ENCODE data around the gene EXOSC10. TPM values are rescaled to one million over a fixed set of nuclear protein-coding genes. Genes with fewer than 3 reads are reported as not detected.

EXOSC10 gene
- total RNA-seq, 1 donor from 2014 or later, result 64.1 TPM

- DNase-seq (ENCODE audit: low read depth), result no peak
- H3K4me3 ChIP-seq (ENCODE audit: low read depth, low read length), result no peak overlapping the region
- H3K27me3 ChIP-seq (ENCODE audit: control insufficient read depth, insufficient read depth, low read length), result no peaks in the 10 kb centered on the region
- no peak for TF ChIP-seq CTCF (IDR thresholded peaks at IDR 0.05; ENCODE audit: insufficient read depth, low read length, poor library complexity, severe bottlenecking)
- peaks cover 4% of the 10 kb centered on the region for H3K36me3 ChIP-seq (ENCODE audit: control insufficient read depth, insufficient read depth, low read length)
Measured at GRCh38 chr1:11126569-11126968, 26.9 kb upstream of the EXOSC10 start.

DNA sequence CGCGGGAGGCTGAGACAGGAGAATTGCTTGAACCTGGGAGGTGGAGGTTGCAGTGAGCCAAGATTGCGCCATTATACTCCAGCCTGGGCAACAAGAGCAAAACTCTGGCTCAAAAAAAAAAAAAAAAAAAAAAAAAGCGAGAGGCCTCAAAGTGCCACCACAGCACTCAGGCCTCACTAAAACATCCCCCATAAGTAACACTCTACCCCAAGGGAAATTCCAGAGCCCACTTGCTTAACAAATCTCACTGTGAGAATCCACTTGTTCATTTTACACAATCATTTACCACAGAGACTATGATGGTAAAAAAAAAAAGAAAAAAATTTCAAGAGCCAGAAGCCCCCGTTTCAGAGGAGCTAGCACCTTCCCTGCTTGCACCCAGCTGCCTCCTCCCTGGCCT, 26.3 kb upstream of the EXOSC10 start:
- Histone ChIP-seq H3K4me3 (ENCODE audit: low read depth, low read length) (no peak overlapping the region), H3K36me3 (ENCODE audit: control insufficient read depth, insufficient read depth, low read length) (peaks cover 6% of the 10 kb centered on the region), H3K27me3 (ENCODE audit: control insufficient read depth, insufficient read depth, low read length) (no peaks in the 10 kb centered on the region)
- DNase-seq (ENCODE audit: low read depth), result no peak
- TF ChIP-seq CTCF (IDR thresholded peaks at IDR 0.05; ENCODE audit: insufficient read depth, low read length, poor library complexity, severe bottlenecking), result no peak

DNA sequence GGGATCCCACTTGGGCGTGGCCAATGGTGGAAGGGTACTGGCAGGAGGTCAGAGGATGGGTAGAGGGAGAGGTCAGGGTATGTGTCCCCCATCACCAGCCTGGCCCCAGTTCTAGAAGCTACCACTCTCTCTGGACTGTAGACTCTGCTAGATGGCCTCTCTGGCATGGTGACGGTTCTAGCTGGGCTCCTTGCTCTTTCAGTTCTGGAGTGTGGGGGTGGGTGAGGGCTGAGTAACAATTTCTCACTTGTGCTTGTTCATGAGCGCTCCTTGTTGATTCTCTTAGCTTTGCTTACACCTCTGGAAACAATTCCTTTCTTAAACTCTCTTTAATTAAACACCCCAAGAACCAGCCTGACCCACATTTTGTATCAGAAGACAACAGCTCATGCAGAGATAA, 25.3 kb upstream of the EXOSC10 start:
- H3K36me3 ChIP-seq (ENCODE audit: control insufficient read depth, insufficient read depth, low read length), result peaks cover 5% of the 10 kb centered on the region

GRCh38 chr1:11116318-11116717, 16.6 kb upstream of the EXOSC10 start:
- TF ChIP-seq CTCF (IDR thresholded peaks at IDR 0.05; ENCODE audit: insufficient read depth, low read length, poor library complexity, severe bottlenecking), result no peak
- H3K36me3 ChIP-seq (ENCODE audit: control insufficient read depth, insufficient read depth, low read length), result peaks cover 4% of the 10 kb centered on the region
- H3K4me3 ChIP-seq (ENCODE audit: low read depth, low read length), result no peak overlapping the region
- no peaks in the 10 kb centered on the region for H3K27me3 ChIP-seq (ENCODE audit: control insufficient read depth, insufficient read depth, low read length)
- no peak for DNase-seq (ENCODE audit: low read depth)

More for the DNA sequence above, 25.3 kb upstream of the EXOSC10 start:
- DNase-seq (ENCODE audit: low read depth), result no peak
- Histone ChIP-seq H3K27me3 (ENCODE audit: control insufficient read depth, insufficient read depth, low read length) (no peaks in the 10 kb centered on the region), H3K4me3 (ENCODE audit: low read depth, low read length) (no peak overlapping the region)
- no peak for TF ChIP-seq CTCF (IDR thresholded peaks at IDR 0.05; ENCODE audit: insufficient read depth, low read length, poor library complexity, severe bottlenecking)

- H3K27me3 ChIP-seq (ENCODE audit: control insufficient read depth, insufficient read depth, low read length), result no peaks in the 10 kb centered on the region
- no peak overlapping the region for H3K4me3 ChIP-seq (ENCODE audit: low read depth, low read length)
- peaks cover 2% of the 10 kb centered on the region for H3K36me3 ChIP-seq (ENCODE audit: control insufficient read depth, insufficient read depth, low read length)
- no peak for DNase-seq (ENCODE audit: low read depth)
- TF ChIP-seq CTCF (IDR thresholded peaks at IDR 0.05; ENCODE audit: insufficient read depth, low read length, poor library complexity, severe bottlenecking), result no peak
Measured at GRCh38 chr1:11114966-11115365, 15.3 kb upstream of the EXOSC10 start.

DNA sequence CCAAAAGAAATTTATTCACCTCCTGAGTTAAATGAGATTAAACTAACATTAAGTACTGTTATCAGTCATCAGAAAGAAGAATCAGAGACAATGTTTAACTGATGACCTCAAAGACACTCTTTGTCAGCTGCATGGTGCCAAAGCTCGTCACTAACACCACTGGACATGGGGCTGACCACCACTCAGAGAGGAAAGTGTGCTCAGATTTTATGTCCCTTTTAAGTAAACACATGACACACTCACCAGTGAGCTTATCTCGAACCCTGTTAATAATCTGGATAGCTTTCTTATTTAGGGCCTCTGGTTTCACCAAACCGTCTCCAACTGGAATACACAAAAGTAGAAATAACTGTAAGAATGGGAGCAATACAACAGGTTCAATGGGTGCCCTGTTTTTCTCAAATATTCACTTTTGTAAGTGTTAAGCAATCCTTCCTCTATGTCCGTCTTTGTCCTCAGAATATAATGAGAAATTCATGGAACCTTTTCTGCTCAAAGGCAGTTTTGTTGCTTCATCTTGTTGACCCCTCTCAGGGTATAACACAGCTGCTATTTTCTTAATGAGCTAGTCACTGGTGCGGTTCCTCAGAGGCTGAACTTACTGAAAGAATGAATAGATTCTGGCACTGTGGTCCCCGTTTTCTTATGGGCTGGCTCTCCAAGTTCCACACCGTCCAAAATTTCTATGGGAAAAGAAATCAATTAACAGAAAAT, 9.5 kb upstream of the EXOSC10 start:
- DNase-seq (ENCODE audit: low read depth), result no peak
- Histone ChIP-seq H3K27me3 (ENCODE audit: control insufficient read depth, insufficient read depth, low read length) (no peaks in the 10 kb centered on the region), H3K36me3 (ENCODE audit: control insufficient read depth, insufficient read depth, low read length) (peaks cover 3% of the 10 kb centered on the region), H3K4me3 (ENCODE audit: low read depth, low read length) (no peak overlapping the region)
- no peak for TF ChIP-seq CTCF (IDR thresholded peaks at IDR 0.05; ENCODE audit: insufficient read depth, low read length, poor library complexity, severe bottlenecking)
